DND-41 (cell line): ENCODE data around the gene DAW1.

ENCODE experiments used
- ATAC-seq: fragments of 200-7000 bp; cut with Tn5 transposase; 3 replicates; pipeline ENCODE4 v1.9.1; 2021; ENCODE audit warnings: low read depth; ENCODE audit not compliant: insufficient read depth
- DNase-seq: peaks from one replicate; pipeline ENCODE4 v3.0.0-alpha.2; 2020
- H2AFZ ChIP-seq: 2 replicates; pipeline ENCODE4 v1.6.0; 2012; ENCODE audit warnings: low read depth, low read length
- H3K27ac ChIP-seq: 2 replicates; pipeline ENCODE4 v1.5.1; 2012; ENCODE audit warnings: low read length, inconsistent platforms
- H3K27me3 ChIP-seq: fragments of 200-600 bp; sonication (generic); 2 replicates; pipeline ENCODE4 v1.6.0; 2012; ENCODE audit warnings: low read length, mild to moderate bottlenecking, inconsistent platforms; ENCODE audit not compliant: insufficient read depth, poor library complexity
- H3K36me3 ChIP-seq: 2 replicates; pipeline ENCODE4 v1.5.1; 2012; ENCODE audit warnings: low read length, inconsistent platforms; ENCODE audit not compliant: insufficient read depth
- H3K4me1 ChIP-seq: 2 replicates; pipeline ENCODE4 v1.5.1; 2012; ENCODE audit warnings: mild to moderate bottlenecking, low read length; ENCODE audit not compliant: insufficient read depth
- H3K4me2 ChIP-seq: 2 replicates; pipeline ENCODE4 v1.6.0; 2012; ENCODE audit warnings: mild to moderate bottlenecking, moderate library complexity, low read length, inconsistent platforms; ENCODE audit not compliant: insufficient read depth
- H3K4me3 ChIP-seq, 2 experiments: fragments of 200-600 bp in 1 of 2; shearing (Covaris generic) in 1 of 2; 2 replicates each; pipeline ENCODE4 v1.5.1; 2012 to 2016; ENCODE audit warnings: inconsistent platforms in 2 of 2, low read length in 2 of 2, mild to moderate bottlenecking in 2 of 2, low read depth in 1 of 2, moderate library complexity in 1 of 2
- H3K79me2 ChIP-seq: 2 replicates; pipeline ENCODE4 v1.6.0; 2012; ENCODE audit warnings: low read length, inconsistent platforms; ENCODE audit not compliant: insufficient read depth
- H3K9ac ChIP-seq: 2 replicates; pipeline ENCODE4 v1.6.0; 2012; ENCODE audit warnings: low read depth, mild to moderate bottlenecking, inconsistent platforms, low read length, moderate library complexity
- H3K9me3 ChIP-seq: 2 replicates; pipeline ENCODE4 v1.5.1; 2012; ENCODE audit warnings: low read length, moderate library complexity, mild to moderate bottlenecking, inconsistent platforms; ENCODE audit not compliant: insufficient read depth, severe bottlenecking
- H4K20me1 ChIP-seq: 2 replicates; pipeline ENCODE4 v1.6.0; 2012; ENCODE audit warnings: low read length; ENCODE audit not compliant: insufficient read depth
- EZH2 ChIP-seq: IDR thresholded peaks from 3 replicates; pipeline ENCODE4 v1.6.1; 2012; ENCODE audit warnings: borderline replicate concordance, low read depth, mild to moderate bottlenecking, moderate library complexity, low read length, inconsistent platforms; ENCODE audit not compliant: severe bottlenecking
- TF ChIP-seq, protein P1 (sequence below): IDR thresholded peaks from 2 replicates; pipeline ENCODE4 v1.5.1; 2012; ENCODE audit warnings: borderline replicate concordance, low read length, moderate library complexity, mild to moderate bottlenecking; ENCODE audit not compliant: poor library complexity, severe bottlenecking; ENCODE audit errors: extremely low read depth

The DAW1 gene

DNA sequence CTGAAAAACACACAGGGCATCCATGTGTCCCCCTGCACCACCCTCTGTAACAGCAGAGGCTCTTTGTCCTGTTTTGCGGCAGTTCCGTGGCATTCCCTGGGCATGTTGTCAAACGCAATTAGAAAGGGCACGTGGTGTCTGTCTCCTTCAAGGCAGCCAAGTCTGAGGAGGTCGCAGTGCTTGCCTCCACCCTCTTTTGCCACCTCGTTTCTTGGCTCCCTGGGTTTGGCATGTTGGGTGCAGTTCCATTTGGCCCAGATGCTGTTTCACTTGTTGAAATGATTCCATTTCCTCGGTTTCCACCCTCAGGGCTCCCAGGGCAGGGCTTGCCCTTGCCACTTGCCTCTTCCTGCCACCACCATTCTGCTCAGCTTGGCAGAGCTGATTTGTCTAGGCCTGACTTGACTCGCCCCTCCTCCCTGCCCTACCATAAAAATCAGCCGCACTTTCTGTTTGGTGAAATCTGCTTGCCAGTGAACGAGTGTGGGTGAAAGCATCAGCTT is 45.4 kb upstream of the DAW1 start:
- H4K20me1 ChIP-seq: no peaks in the 10 kb centered on the region
- no peak overlapping the region for H3K27ac ChIP-seq
- no peak overlapping the region for H3K9ac ChIP-seq
- no peak overlapping the region for H3K4me2 ChIP-seq
- H3K27me3 ChIP-seq: no peaks in the 10 kb centered on the region
- no peak overlapping the region for H3K4me3 ChIP-seq
- H3K36me3 ChIP-seq: no peaks in the 10 kb centered on the region
- DNase-seq: no peak
- H3K4me1 ChIP-seq: no peaks in the 10 kb centered on the region
- no peaks in the 10 kb centered on the region for H3K79me2 ChIP-seq
- ATAC-seq: no peak
- TF ChIP-seq, protein P1, sequence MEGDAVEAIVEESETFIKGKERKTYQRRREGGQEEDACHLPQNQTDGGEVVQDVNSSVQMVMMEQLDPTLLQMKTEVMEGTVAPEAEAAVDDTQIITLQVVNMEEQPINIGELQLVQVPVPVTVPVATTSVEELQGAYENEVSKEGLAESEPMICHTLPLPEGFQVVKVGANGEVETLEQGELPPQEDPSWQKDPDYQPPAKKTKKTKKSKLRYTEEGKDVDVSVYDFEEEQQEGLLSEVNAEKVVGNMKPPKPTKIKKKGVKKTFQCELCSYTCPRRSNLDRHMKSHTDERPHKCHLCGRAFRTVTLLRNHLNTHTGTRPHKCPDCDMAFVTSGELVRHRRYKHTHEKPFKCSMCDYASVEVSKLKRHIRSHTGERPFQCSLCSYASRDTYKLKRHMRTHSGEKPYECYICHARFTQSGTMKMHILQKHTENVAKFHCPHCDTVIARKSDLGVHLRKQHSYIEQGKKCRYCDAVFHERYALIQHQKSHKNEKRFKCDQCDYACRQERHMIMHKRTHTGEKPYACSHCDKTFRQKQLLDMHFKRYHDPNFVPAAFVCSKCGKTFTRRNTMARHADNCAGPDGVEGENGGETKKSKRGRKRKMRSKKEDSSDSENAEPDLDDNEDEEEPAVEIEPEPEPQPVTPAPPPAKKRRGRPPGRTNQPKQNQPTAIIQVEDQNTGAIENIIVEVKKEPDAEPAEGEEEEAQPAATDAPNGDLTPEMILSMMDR: no peak
- TF ChIP-seq EZH2: no peak
- H2AFZ ChIP-seq: no peak overlapping the region
- no peaks in the 10 kb centered on the region for H3K9me3 ChIP-seq

DNA sequence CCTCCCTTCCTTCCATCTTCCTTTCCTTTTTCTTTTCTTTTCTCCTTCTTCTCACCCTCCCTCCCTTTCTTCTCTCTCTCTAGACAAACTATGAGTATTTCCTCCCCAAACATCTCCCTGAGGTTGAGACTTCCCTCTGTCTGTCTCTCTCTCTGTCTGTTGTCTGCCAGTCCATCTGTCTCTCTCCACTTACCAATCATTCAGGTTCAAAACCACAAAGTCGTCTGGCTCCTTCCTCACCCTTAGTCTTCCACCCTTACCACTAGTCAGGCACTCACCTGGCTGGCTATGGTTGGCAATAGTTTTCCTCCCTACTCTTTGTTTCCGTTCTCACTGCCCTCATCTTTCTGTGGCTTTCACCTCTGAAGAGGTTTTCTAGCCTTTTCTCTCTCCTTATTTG is 44.9 kb upstream of the DAW1 start:
- no peak overlapping the region for H2AFZ ChIP-seq
- no peaks in the 10 kb centered on the region for H3K36me3 ChIP-seq
- DNase-seq (no peak), ATAC-seq (no peak)
- TF ChIP-seq, protein P1: no peak
- TF ChIP-seq EZH2: no peak
- no peaks in the 10 kb centered on the region for H3K4me1 ChIP-seq
- H3K4me2 ChIP-seq: no peak overlapping the region
- no peak overlapping the region for H3K27ac ChIP-seq
- no peaks in the 10 kb centered on the region for H3K27me3 ChIP-seq
- no peaks in the 10 kb centered on the region for H3K79me2 ChIP-seq
- no peaks in the 10 kb centered on the region for H4K20me1 ChIP-seq
- no peak overlapping the region for H3K4me3 ChIP-seq
- H3K9me3 ChIP-seq: no peaks in the 10 kb centered on the region
- H3K9ac ChIP-seq: no peak overlapping the region

DNA sequence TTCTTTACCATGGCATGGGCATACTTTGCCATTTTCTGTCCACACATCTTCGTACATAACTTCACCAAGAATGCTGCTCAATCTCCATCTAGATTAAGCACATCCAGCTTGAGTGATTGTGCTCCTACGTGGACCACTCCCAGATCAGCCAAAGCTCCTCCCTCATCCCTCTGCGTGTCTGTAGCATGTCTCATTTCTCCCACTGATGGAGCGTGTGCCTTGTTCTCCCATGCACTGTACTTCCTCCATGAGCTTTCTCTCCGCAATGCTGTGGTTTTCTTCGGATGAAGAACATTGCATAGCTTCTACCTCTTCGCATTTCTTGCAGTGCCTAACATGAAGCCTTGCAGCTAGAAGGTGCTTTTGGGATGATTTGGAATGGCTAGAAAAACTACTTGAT is 44.3 kb upstream of the DAW1 start:
- TF ChIP-seq, protein P1: no peak
- no peak for TF ChIP-seq EZH2
- Histone ChIP-seq H3K4me2 (no peak overlapping the region), H3K27me3 (no peaks in the 10 kb centered on the region), H2AFZ (no peak overlapping the region), H3K27ac (no peak overlapping the region), H3K9ac (no peak overlapping the region), H3K9me3 (no peaks in the 10 kb centered on the region), H3K79me2 (no peaks in the 10 kb centered on the region), H4K20me1 (no peaks in the 10 kb centered on the region), H3K4me3 (no peak overlapping the region), H3K36me3 (no peaks in the 10 kb centered on the region), H3K4me1 (no peaks in the 10 kb centered on the region)
- no peak for ATAC-seq
- no peak for DNase-seq

DNA sequence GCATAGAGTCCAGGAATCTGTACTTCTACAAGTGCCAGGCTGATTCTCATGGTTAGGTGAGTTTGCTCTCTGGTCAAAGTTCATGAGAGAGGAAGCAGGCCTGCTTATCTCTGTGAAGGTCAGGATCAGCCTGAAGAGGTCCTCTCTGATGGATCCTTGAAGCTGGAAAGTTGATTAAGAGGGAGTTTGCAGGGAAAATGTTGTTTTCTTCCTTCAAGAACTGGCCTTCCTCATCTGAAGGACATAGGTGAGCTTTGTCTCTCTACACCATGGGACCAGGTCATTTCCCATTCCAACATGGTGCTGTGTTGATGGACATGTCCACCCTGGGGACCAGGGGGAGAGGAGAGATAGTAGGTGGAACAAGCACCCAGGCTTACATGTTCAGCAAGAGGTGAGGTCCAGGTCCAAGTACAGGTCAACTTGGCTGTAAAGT is 42.9 kb upstream of the DAW1 start:
- no peak overlapping the region for H3K4me3 ChIP-seq
- no peak overlapping the region for H2AFZ ChIP-seq
- DNase-seq: no peak
- H4K20me1 ChIP-seq: no peaks in the 10 kb centered on the region
- H3K9ac ChIP-seq: no peak overlapping the region
- H3K9me3 ChIP-seq: no peaks in the 10 kb centered on the region
- H3K79me2 ChIP-seq: no peaks in the 10 kb centered on the region
- no peak overlapping the region for H3K27ac ChIP-seq
- no peaks in the 10 kb centered on the region for H3K36me3 ChIP-seq
- H3K4me1 ChIP-seq: no peaks in the 10 kb centered on the region
- no peak for ATAC-seq
- TF ChIP-seq EZH2: no peak
- TF ChIP-seq, protein P1: no peak
- H3K4me2 ChIP-seq: no peak overlapping the region
- H3K27me3 ChIP-seq: no peaks in the 10 kb centered on the region
